GM19372 (cell line): ENCODE measurements around the gene FZR1.
"Not testable (repeated sequence)": the region's sequence is repeated elsewhere in the genome, so short reads cannot be mapped to it uniquely, and the experiment has no call there.

ENCODE experiments used
- ATAC-seq: cut with Tn5 transposase; IDR thresholded peaks from one replicate; pipeline ENCODE4 v1.9.1; 2021; ENCODE audit warnings: mild to moderate bottlenecking, low read depth, moderate library complexity; ENCODE audit not compliant: unreplicated experiment

Gene FZR1

DNA sequence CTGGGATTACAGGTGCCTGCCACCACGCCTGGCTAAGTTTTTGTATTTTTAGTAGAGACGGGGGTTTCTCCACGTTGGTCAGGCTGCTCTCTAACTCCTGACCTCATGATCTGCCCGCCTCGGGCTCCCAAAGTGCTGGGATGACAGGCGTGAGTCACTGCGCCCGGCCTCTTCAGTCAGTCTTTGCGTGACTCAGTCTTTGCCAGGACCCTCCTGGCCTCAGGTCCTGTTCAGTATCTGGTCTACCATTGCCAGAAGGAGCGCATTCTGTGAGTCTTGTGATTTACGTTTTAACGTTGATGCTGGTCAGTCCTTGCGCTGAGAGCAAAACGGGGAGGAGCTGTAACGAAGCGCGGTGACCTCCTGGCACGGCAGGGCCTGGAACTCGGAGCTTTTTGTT, 59.0 kb downstream of the FZR1 start:
- no peak for ATAC-seq

DNA sequence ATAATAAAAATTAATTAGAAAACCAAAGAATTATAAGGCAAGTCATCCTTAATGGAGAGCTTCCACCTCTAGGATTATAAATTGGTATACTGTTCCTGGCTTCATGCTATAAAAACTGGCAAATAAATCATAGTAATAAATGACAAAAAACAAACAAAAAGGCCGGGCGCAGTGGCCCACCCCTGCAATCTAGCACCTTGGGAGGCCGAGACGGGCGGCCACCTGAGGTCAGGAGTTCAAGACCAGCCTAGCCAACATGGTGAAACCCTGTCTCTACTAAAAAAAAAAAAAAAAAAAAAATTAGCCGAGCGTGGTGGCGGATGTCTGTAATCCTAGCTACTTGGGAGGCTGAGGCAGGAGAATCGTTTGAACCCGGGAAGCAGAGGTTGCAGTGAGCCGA, 63.9 kb downstream of the FZR1 start:
- not testable (repeated sequence) for ATAC-seq

GRCh38 chr19:3570606-3571011, 64.5 kb downstream of the FZR1 start:
- no peak for ATAC-seq

DNA sequence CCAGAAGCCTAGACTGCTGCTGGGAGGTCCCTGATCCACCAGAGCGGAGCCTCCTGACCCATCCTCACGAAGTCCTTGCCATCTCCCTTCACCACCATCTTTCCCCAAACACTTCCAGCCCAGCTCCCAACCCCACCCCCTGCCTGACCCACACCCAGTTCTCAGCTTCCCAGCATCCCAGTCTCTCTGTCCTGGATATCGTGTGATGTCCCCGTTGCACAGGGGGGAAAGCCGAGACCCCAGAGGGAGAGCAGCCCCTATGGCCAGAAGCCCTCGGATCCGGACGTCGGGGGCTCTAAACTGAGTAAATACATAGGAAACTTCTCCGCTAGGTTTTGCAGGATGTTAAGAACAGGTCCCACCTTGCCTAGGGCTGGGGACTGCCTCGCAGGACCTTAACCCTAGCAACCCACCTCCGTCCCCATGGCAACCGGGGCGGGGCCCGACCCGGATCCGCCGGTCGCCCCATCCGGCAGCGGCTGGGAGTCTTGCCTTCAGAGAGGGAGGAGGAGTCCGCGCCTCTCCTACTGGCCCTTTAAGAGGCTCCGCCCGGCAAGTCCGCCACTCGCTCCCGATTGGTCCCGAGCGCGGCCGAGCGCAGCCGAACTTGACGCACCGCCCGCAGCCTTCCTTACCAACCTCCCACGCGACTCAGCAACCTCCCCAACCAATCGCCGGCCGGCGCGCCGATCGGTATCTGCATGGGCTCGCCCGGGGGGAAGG, 66.2 kb downstream of the FZR1 start:
- peak; percentile 84 for ATAC-seq

- no peak for ATAC-seq
Measured at GRCh38 chr19:3572855-3573161, 66.7 kb downstream of the FZR1 start, which contains the start of gene HMG20B. Gene HMG20B, plus strand, starts transcription at chr19:3572944. Its CDS starts 366 bp downstream, at chr19:3573310.

- no peak for ATAC-seq
Measured at GRCh38 chr19:3573162-3573857, 67.2 kb downstream of the FZR1 start.

DNA sequence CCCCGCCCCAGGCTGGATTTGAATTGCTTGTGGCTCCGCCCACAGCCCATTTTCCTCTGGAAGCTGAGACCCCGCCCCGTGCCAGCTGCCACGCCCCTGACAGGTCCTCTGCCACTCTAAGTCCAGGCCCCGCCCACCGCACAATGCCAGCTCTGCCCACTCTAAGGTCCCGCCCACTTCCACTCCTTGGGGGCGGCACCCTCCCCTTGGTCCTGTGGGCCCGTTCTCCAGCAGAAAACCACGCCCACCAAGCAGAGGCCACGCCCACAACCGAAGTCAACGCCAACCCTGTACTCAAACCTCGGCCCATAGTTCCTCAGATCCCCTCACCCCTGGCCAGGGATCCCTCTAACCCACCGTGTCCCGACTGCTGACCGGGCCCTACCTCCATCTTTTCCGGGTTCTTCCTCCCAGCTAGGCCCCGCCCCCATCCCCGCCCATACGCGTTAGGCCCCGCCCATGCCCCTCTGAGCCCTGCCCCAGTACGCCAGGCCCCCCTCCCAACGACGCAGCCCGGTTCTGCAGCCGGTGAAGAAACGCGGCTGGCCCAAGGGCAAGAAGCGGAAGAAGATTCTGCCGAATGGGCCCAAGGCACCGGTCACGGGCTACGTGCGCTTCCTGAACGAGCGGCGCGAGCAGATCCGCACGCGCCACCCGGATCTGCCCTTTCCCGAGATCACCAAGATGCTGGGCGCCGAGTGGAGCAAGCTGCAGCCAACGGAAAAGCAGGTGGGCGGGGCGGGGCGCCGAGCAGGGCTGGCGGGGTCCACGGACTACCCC, 67.9 kb downstream of the FZR1 start:
- no peak for ATAC-seq

DNA sequence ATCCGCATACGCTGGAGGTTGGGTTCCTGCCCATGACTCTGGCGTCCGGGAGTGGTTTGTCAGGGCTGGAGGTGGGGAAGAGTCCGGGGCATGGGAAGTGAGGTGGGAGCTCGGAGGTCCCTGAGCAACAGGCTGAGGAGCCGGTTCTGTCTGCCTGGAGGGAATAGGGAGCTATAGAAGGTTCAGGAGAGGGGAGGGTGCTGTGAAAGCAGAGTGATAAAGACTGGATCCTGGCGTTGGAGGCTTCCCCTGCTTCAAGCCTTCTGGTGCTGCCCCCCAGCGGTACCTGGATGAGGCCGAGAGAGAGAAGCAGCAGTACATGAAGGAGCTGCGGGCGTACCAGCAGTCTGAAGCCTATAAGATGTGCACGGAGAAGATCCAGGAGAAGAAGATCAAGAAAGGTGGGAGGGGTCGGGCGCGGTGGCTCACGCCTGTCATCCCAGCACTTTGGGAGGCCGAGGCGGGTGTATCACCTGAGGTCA, 69.2 kb downstream of the FZR1 start:
- ATAC-seq = no peak

DNA sequence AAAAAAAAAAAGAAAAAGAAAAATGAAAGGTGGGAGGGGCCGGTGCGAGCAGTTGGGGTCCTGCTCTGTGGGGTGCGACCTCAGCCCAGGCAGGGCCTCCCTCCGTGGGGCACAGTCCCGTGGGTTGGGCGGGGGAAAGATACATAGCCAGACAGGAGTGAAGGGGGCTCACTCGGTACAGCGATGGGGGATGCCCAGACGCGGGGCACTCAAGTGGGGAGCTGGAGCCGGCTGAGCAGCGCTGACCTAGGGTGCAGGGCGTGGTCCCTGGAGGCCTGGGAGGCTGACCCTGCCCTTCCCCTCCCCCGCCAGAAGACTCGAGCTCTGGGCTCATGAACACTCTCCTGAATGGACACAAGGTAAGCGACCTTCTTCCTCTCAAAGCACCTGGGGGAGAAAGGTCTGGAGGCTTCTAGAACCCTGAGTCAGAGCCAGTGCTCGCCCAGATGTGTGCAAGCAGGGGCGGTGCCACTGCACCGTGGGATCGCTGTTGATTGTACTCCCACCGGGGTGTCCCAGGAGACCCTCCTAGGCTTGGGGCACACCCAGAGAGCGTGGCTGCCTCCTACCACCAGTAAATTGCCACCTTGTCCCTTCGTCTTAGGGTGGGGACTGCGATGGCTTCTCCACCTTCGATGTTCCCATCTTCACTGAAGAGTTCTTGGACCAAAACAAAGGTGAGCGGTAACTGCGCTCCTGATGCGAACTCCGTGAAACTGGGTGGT, 70.0 kb downstream of the FZR1 start:
- no peak for ATAC-seq

- no peak for ATAC-seq
Measured at GRCh38 chr19:3576696-3577443, 70.8 kb downstream of the FZR1 start.

DNA sequence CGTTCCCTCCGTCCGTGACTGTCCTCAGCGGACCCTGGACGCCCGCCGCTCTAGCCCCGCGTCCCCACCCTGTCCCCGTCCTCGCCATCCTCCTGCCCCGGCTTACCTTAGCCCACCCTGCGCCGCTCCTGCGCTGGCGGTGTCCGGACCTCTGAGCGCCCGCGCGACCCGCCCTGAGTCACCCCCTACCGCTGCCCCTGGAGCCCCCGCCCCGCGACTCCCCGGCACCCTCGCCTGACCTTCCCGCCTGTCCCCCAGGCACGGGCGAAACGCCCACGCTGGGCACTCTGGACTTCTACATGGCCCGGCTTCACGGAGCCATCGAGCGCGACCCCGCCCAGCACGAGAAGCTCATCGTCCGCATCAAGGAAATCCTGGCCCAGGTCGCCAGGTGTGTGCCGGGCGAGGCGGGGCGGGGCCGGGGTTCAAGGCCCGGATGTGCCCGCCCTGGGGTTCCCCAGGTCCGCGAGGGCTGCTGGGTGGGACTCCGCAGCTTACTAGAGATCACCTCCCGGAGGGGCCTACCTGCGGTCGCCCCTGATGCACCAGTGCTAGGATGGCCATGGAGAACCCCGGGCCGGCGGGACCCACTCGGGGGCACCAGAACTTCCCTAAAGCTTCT, 71.7 kb downstream of the FZR1 start:
- no peak for ATAC-seq

- no peak for ATAC-seq
Measured at GRCh38 chr19:3578390-3578789, 72.3 kb downstream of the FZR1 start.

- no peak for ATAC-seq
Measured at GRCh38 chr19:3580156-3580934, 74.2 kb downstream of the FZR1 start.

DNA sequence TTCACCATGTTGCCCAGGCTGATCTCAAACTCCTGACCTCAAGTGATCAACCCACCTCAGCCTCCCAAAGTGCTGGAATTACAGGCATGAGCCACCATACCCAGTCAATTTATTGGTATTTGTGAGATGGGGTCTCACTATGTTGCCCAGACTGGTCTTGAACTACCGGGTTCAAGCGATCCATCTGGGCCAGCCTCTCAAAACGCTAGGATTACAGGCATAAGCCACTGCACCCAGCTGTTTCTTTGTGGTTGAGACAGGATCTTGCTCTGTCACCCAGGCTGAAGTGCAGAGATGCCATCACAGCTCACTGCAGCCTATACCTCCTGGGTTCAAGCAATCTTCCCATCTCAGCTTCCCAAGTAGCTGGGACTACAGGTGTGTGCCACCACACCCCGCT, 75.7 kb downstream of the FZR1 start:
- not testable (repeated sequence) for ATAC-seq

DNA sequence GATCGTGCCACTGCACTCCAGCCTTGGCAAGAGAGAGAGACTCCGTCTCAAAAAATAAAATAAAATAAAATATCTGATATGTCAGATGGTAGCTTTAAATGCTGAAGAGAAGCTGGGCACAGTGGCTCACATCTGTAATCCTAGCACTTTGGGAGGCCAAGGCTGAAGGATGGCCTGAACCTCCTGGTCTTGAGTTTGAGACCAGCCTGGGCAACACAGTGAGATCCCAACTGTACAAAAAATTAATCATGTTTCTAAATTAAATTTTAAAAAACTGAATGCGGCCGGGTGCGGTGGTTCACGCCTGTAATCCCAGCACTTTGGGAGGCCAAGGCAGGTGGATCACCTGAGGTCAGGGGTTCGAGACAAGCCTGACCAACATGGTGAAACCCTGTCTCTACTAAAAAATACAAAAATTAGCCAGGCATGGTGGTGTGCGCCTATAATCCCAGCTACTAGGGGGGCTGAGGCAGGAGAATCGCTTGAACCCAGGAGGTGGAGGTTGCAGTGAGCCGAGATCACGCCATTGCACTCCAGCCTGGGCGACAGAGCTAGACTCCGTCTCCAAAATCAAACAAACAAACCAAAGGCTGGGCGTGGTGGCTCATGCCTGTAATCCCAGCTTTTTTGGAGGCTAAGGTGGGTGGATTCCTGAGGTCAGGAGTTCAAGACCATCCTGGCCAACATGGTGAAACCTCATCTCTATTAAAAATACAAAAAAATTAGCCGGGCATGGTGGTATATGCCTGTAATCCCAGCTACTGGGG, 78.1 kb downstream of the FZR1 start:
- ATAC-seq = not testable (repeated sequence)

DNA sequence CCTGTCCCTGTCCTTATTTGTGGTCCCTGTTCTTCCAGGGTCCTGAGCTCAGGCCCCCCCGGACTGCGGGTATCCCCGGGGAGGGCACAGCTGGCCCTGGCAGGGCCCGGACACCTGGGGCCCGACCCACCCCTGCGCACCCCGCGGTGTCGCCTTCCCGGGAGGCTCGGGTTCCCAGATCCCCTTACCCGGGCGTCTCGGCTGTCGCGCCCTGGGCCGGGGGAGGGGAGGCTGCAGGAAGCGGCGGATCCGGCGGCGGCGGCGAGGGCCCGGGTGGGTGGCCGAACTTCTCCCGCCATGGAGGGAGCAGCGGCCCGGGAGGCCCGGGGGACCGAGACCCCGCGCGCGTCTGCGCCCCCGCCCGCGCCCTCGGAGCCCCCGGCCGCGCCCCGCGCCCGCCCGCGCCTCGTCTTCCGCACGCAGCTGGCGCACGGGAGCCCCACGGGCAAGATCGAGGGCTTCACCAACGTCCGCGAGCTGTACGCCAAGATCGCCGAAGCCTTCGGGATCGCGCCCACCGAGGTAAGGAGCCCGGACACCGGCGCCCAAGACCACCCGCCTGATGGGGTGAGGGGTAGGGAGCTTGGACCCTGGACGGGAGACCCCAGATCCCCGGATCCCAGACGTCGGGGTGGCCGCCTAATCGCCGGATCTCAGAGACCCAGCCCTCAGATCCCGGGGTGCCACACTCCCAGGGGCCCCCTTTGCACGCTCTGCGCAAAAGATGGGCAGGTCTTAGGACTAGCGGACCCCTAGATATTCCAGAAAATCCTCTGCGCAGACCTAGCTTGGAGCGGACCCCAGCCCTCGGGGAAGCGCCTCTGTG, 79.4 kb downstream of the FZR1 start, which contains the start of gene GIPC3:
TSS of gene GIPC3 (plus strand) at position 178 of the 826 bp plus-strand sequence. CDS start at position 298, 120 bp downstream.
- ATAC-seq = no peak

DNA sequence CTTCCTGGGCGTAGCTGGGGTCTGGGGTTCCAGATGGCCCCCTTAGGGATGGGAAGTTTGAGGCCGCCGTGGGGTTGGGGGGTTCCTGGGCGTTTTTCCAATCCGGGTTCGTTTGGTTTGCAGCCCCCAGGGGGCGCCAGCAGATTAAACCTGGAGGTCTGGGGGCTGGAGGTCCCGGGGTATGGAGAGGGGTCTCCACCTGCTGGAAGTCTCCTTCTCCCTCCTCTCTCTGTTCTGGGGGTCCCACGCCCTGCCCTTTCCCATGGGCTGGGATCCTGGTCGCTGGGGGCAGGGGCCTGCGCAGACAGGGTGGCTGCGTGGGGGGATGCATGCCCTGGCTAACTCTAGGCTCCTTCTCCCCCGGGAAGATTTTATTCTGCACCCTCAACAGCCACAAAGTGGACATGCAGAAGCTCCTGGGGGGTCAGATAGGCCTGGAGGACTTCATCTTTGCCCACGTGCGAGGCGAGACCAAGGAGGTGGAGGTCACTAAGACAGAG, 80.1 kb downstream of the FZR1 start:
- ATAC-seq = no peak
